HCT116 (cell line): ENCODE results near the gene TSC22D1. TPM values are rescaled to one million over a fixed set of nuclear protein-coding genes. Genes with fewer than 3 reads are reported as not detected.

Source experiments
- ATAC-seq: fragments of 200-7000 bp; cut with Tn5 transposase; 2 replicates; pipeline ENCODE4 v1.9.1; 2020; ENCODE audit warnings: mild to moderate bottlenecking, moderate library complexity
- BruUV-seq: library from RNA; stranded (reverse); fragments of 400-500 nt; replicated peaks from 2 replicates; lab custom pipeline; 2021; lab: Mats Ljungman, UMichigan
- CTCF ChIA-PET: fragments of 300-600 bp; sonication (Branson Sonifier 250); formaldehyde crosslinking; loops from one replicate; lab custom pipeline; 2021; ENCODE audit warnings: antibody characterized with exemption; lab: Charles Lee
- POLR2A ChIA-PET: fragments of 300-600, 350-600 bp; sonication (Branson Sonifier 250); formaldehyde crosslinking; loops from one replicate; lab custom pipeline; 2021; ENCODE audit warnings: antibody characterized with exemption; lab: Charles Lee
- RAD21 ChIA-PET, 2 experiments: fragments of 300-600 bp; sonication (Branson Sonifier 250); formaldehyde crosslinking; loops; one replicate each; lab custom pipeline; 2023; ENCODE audit warnings: low total read pairs in 2 of 2; ENCODE audit not compliant: uncharacterized antibody in 2 of 2, unreplicated experiment in 2 of 2, low non-redundant PET in 1 of 2; lab: Charles Lee
- DNase-seq: peaks from one replicate; pipeline ENCODE4 v3.0.0-alpha.2; 2010; ENCODE audit warnings: low read depth, low spot score
- H2AFZ ChIP-seq: fragments of 200-600 bp; shearing (Covaris generic), sonication (generic); 2 replicates; pipeline ENCODE4 v1.6.1; 2017; ENCODE audit warnings: low read depth, mixed run types, mixed read lengths, antibody characterized with exemption, low read length; ENCODE audit not compliant: poor library complexity, severe bottlenecking
- H3K27ac ChIP-seq: 2 replicates; pipeline ENCODE4 v1.5.1; 2012; ENCODE audit warnings: low read depth, low read length
- H3K27me3 ChIP-seq: fragments of 200-600 bp; sonication (generic); 2 replicates; pipeline ENCODE4 v1.6.1; 2016; ENCODE audit warnings: mixed run types, low read length, mixed read lengths; ENCODE audit not compliant: insufficient read depth
- H3K36me3 ChIP-seq, 2 experiments: fragments of 200-500 bp in 1 of 2; fragments of 200-600 bp in 1 of 2; sonication (Bioruptor generic) in 1 of 2; sonication (generic) in 1 of 2; 2 replicates each; pipeline versions ENCODE4 v1.5.1 to v1.6.1; 2014 to 2016; ENCODE audit warnings: low read length in 2 of 2, inconsistent platforms in 1 of 2, mixed read lengths in 1 of 2, mixed run types in 1 of 2; ENCODE audit not compliant: insufficient read depth in 2 of 2, control insufficient read depth in 1 of 2
- H3K4me1 ChIP-seq, 2 experiments: fragments of 200-600 bp in 1 of 2; sonication (generic) in 1 of 2; 2 replicates each; pipeline versions ENCODE4 v1.5.1 to v1.6.1; 2012 to 2017; ENCODE audit warnings: low read length in 2 of 2, inconsistent platforms in 1 of 2, mild to moderate bottlenecking in 1 of 2, mixed read lengths in 1 of 2, mixed run types in 1 of 2, moderate library complexity in 1 of 2; ENCODE audit not compliant: insufficient read depth in 2 of 2, control insufficient read depth in 1 of 2
- H3K4me2 ChIP-seq: fragments of 200-600 bp; sonication (generic); 2 replicates; pipeline ENCODE4 v1.6.1; 2017; ENCODE audit warnings: mixed run types, low read length, mixed read lengths
- H3K4me3 ChIP-seq, 2 experiments: fragments of 200-600 bp in 1 of 2; sonication (generic) in 1 of 2; replicated peaks in 1 of 2; 2 replicates each; pipeline ENCODE4 v1.5.1; 2011 to 2016; ENCODE audit warnings: low read length in 2 of 2, control low read depth in 1 of 2, low read depth in 1 of 2, mild to moderate bottlenecking in 1 of 2, mixed read lengths in 1 of 2, mixed run types in 1 of 2
- H3K79me2 ChIP-seq: fragments of 200-600 bp; sonication (generic); 2 replicates; pipeline ENCODE4 v1.6.1; 2017; ENCODE audit warnings: mild to moderate bottlenecking, mixed run types, low read length, moderate library complexity, mixed read lengths; ENCODE audit not compliant: insufficient read depth
- H3K9ac ChIP-seq: fragments of 200-600 bp; sonication (generic); 2 replicates; pipeline ENCODE4 v1.6.1; 2016; ENCODE audit warnings: low read length, mixed read lengths
- H3K9me2 ChIP-seq: fragments of 200-600 bp; sonication (generic), shearing (Covaris generic); 2 replicates; pipeline ENCODE4 v1.6.1; 2017; ENCODE audit warnings: mixed run types, mild to moderate bottlenecking, moderate library complexity; ENCODE audit not compliant: insufficient read depth
- H3K9me3 ChIP-seq, 2 experiments: fragments of 200-500 bp in 1 of 2; fragments of 200-600 bp in 1 of 2; sonication (Bioruptor generic) in 1 of 2; sonication (generic) in 1 of 2; 2 replicates each; pipeline ENCODE4 v1.6.1; 2014 to 2017; ENCODE audit warnings: low read length in 2 of 2, mixed read lengths in 2 of 2, inconsistent platforms in 1 of 2, low read depth in 1 of 2, mild to moderate bottlenecking in 1 of 2, mixed run types in 1 of 2, moderate library complexity in 1 of 2; ENCODE audit not compliant: control insufficient read depth in 1 of 2, insufficient read depth in 1 of 2
- H4K20me1 ChIP-seq: fragments of 200-600 bp; sonication (generic), shearing (Covaris generic); 2 replicates; pipeline ENCODE4 v1.6.1; 2017; ENCODE audit warnings: mixed run types, mild to moderate bottlenecking, moderate library complexity; ENCODE audit not compliant: insufficient read depth
- CEBPB ChIP-seq: IDR thresholded peaks from 2 replicates; pipeline ENCODE4 v1.6.1; 2012; ENCODE audit warnings: low read depth
- EGR1 ChIP-seq: IDR thresholded peaks from 2 replicates; pipeline ENCODE4 v1.6.1; 2012; ENCODE audit warnings: low read depth
- ELF1 ChIP-seq: IDR thresholded peaks from 2 replicates; pipeline ENCODE4 v1.6.1; 2012; ENCODE audit warnings: low read depth, borderline replicate concordance
- EZH2phosphoT487 ChIP-seq: fragments of 200-600 bp; IDR thresholded peaks from 2 replicates; pipeline ENCODE4 v1.6.1; 2018; ENCODE audit warnings: antibody characterized with exemption, borderline replicate concordance
- POLR2AphosphoS5 ChIP-seq: IDR thresholded peaks from 2 replicates; pipeline ENCODE4 v1.6.1; 2011; ENCODE audit warnings: mild to moderate bottlenecking, low read depth, low read length, moderate library complexity
- RAD21 ChIP-seq: IDR thresholded peaks from 2 replicates; pipeline ENCODE4 v1.6.1; 2012; ENCODE audit warnings: low read depth, mild to moderate bottlenecking
- SRF ChIP-seq: IDR thresholded peaks from 2 replicates; pipeline ENCODE4 v1.6.1; 2012; ENCODE audit warnings: low read depth
- TCF7L2 ChIP-seq: IDR thresholded peaks from 2 replicates; pipeline ENCODE4 v1.7.0; 2011; ENCODE audit warnings: borderline replicate concordance, inconsistent platforms; ENCODE audit not compliant: insufficient read depth, insufficient read length; ENCODE audit errors: extremely low read depth
- YY1 ChIP-seq: IDR thresholded peaks from 2 replicates; pipeline ENCODE4 v1.6.1; 2011; ENCODE audit warnings: low read length, low read depth, moderate library complexity, mild to moderate bottlenecking; ENCODE audit not compliant: insufficient replicate concordance; ENCODE audit errors: extremely low read depth
- ZFX ChIP-seq: fragments of 450-650 bp; IDR thresholded peaks from 2 replicates; pipeline ENCODE4 v1.6.1; 2017
- ZNF274 ChIP-seq: fragments of 200-500 bp; sonication (Bioruptor generic); IDR thresholded peaks from 2 replicates; pipeline ENCODE4 v1.6.1; 2014; ENCODE audit warnings: mild to moderate bottlenecking, low read depth, low read length, inconsistent platforms
- intact Hi-C: fragments of 100-400 bp; cut with micrococcal nuclease; formaldehyde crosslinking; loops from 2 replicates; pipeline ENCODE4 v1.10.0; 2022
- total RNA-seq: library from RNA; stranded (reverse); gene quantifications from one replicate; pipeline ENCODE4 v1.2.1, GENCODE V29; 2021; ENCODE audit not compliant: unreplicated experiment
- TF ChIP-seq, protein P1 (sequence below): IDR thresholded peaks from 2 replicates; pipeline ENCODE4 v1.6.1; 2012
- TF ChIP-seq, protein P2 (sequence below): IDR thresholded peaks from 2 replicates; pipeline ENCODE4 v1.6.1; 2011; ENCODE audit warnings: mild to moderate bottlenecking, low read length, moderate library complexity; ENCODE audit not compliant: insufficient replicate concordance; ENCODE audit errors: extremely low read depth
- TF ChIP-seq, protein P3 (sequence below), 3 experiments: fragments of 200-600 bp in 1 of 3; sonication (generic) in 1 of 3; IDR thresholded peaks in 2 of 3; conservative IDR thresholded peaks in 1 of 3; 2 replicates each; pipeline ENCODE4 v1.5.1; 2012 to 2017; ENCODE audit warnings: low read depth in 2 of 3, low read length in 2 of 3, antibody characterized with exemption in 1 of 3, borderline replicate concordance in 1 of 3, control low read depth in 1 of 3, mild to moderate bottlenecking in 1 of 3, mixed read lengths in 1 of 3, mixed run types in 1 of 3, moderate library complexity in 1 of 3; ENCODE audit not compliant: insufficient read depth in 1 of 3

The TSC22D1 gene
- total RNA-seq, 1 experiment from 2014 or later, result 268 TPM

DNA sequence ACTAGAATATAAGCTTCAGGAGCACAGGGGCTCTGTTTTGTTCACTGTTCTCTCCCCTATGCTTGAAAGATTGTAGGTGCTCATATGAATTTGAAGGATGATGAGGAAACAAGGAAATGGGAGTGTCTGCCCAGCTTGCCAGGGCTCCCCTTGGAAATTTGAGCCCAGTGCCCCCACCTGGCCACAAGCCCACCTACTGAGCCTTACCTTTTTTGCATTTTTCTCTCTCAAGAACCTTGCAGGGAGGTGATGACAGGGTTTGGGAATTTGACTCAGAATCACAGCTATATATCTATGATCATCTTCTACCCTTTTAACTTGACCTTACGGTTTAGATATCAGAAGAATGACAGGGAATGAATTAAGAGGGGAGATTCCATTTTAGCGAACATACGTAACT is 168.8 kb downstream of the TSC22D1 start:
- ChIA-PET CTCF (no interaction called here), POLR2A (no interaction called here), RAD21 (no interaction called here)
- ATAC-seq (peak; percentile 28; the same call in 1 of the 2 replicates), DNase-seq (no peak)
- Histone ChIP-seq H3K27ac (no peak overlapping the region), H3K36me3 (no peaks in the 10 kb centered on the region), H3K4me1 (peaks cover 14 to 27% of the 10 kb centered on the region in 2 experiments), H2AFZ (no peak overlapping the region), H3K4me3 (no peak overlapping the region), H3K9me3 (no peaks in the 10 kb centered on the region), H3K27me3 (no peaks in the 10 kb centered on the region), H4K20me1 (no peaks in the 10 kb centered on the region), H3K9ac (no peak overlapping the region), H3K4me2 (no peak overlapping the region), H3K79me2 (no peaks in the 10 kb centered on the region), H3K9me2 (no peaks in the 10 kb centered on the region)
- intact Hi-C loops, result no loop called here
- TF ChIP-seq ELF1, result no peak
- TF ChIP-seq, protein P1, sequence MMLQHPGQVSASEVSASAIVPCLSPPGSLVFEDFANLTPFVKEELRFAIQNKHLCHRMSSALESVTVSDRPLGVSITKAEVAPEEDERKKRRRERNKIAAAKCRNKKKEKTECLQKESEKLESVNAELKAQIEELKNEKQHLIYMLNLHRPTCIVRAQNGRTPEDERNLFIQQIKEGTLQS, result no peak
- TF ChIP-seq, protein P2, sequence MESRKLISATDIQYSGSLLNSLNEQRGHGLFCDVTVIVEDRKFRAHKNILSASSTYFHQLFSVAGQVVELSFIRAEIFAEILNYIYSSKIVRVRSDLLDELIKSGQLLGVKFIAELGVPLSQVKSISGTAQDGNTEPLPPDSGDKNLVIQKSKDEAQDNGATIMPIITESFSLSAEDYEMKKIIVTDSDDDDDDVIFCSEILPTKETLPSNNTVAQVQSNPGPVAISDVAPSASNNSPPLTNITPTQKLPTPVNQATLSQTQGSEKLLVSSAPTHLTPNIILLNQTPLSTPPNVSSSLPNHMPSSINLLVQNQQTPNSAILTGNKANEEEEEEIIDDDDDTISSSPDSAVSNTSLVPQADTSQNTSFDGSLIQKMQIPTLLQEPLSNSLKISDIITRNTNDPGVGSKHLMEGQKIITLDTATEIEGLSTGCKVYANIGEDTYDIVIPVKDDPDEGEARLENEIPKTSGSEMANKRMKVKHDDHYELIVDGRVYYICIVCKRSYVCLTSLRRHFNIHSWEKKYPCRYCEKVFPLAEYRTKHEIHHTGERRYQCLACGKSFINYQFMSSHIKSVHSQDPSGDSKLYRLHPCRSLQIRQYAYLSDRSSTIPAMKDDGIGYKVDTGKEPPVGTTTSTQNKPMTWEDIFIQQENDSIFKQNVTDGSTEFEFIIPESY, result no peak
- no peak for TF ChIP-seq TCF7L2
- no peak for TF ChIP-seq EGR1
- no peak for TF ChIP-seq CEBPB
- no peak for TF ChIP-seq ZFX
- TF ChIP-seq RAD21, result peak; percentile 23; the same call in 1 of the 2 replicates
- BruUV-seq, result no TSS peak

DNA sequence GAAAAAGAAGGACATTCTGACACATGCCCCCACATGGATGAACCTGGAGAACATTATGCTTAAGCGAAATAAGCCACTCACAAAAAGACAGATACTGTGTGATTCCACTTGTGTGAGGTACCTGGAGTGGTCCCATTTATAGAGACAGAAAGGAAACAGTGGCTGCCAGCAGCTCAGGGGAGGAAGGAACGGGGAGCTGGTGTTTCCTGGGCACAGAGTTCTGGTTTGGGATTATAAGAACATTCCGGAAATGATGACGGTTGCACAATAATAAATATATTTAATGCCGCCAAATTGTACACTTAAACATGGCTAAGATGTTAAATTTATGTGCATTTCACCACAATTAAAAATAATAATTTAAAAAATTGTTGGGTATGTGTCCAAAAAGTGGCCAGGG is 169.5 kb downstream of the TSC22D1 start:
- H3K9ac ChIP-seq, result no peak overlapping the region
- no peaks in the 10 kb centered on the region for H3K79me2 ChIP-seq
- POLR2A ChIA-PET, result no interaction called here
- intact Hi-C loops, result no loop called here
- H3K27ac ChIP-seq, result no peak overlapping the region
- H3K27me3 ChIP-seq, result no peaks in the 10 kb centered on the region
- RAD21 ChIA-PET, result no interaction called here
- peaks cover 14 to 27% of the 10 kb centered on the region in 2 experiments for H3K4me1 ChIP-seq
- no peaks in the 10 kb centered on the region for H4K20me1 ChIP-seq
- ATAC-seq, result no peak
- DNase-seq, result no peak
- no peaks in the 10 kb centered on the region for H3K9me2 ChIP-seq
- no peak overlapping the region for H3K4me2 ChIP-seq
- H3K36me3 ChIP-seq, result no peaks in the 10 kb centered on the region
- CTCF ChIA-PET, result no interaction called here
- no peaks in the 10 kb centered on the region for H3K9me3 ChIP-seq
- H2AFZ ChIP-seq, result no peak overlapping the region
- H3K4me3 ChIP-seq, result no peak overlapping the region
- no TSS peak for BruUV-seq
- TF ChIP-seq EZH2phosphoT487, result no peak
- no peak for TF ChIP-seq YY1
- TF ChIP-seq, protein P3, sequence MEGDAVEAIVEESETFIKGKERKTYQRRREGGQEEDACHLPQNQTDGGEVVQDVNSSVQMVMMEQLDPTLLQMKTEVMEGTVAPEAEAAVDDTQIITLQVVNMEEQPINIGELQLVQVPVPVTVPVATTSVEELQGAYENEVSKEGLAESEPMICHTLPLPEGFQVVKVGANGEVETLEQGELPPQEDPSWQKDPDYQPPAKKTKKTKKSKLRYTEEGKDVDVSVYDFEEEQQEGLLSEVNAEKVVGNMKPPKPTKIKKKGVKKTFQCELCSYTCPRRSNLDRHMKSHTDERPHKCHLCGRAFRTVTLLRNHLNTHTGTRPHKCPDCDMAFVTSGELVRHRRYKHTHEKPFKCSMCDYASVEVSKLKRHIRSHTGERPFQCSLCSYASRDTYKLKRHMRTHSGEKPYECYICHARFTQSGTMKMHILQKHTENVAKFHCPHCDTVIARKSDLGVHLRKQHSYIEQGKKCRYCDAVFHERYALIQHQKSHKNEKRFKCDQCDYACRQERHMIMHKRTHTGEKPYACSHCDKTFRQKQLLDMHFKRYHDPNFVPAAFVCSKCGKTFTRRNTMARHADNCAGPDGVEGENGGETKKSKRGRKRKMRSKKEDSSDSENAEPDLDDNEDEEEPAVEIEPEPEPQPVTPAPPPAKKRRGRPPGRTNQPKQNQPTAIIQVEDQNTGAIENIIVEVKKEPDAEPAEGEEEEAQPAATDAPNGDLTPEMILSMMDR (IDR thresholded peaks at IDR 0.05 in 2 of 3, conservative IDR thresholded peaks at IDR 0.05 in 1 of 3; ENCODE audit: borderline replicate concordance in 1 of 3, insufficient read depth in 1 of 3, low read depth in 2 of 3, low read length in 2 of 3), result no peak
- TF ChIP-seq ELF1, result no peak
- TF ChIP-seq, protein P2, result no peak
- no peak for TF ChIP-seq POLR2AphosphoS5
- no peak for TF ChIP-seq ZNF274
- no peak for TF ChIP-seq SRF
